NCI-H2107 (cell line): Measurements from ENCODE around the gene TBC1D22B.
"Not testable (repeated sequence)": the region's sequence is repeated elsewhere in the genome, so short reads cannot be mapped to it uniquely, and the experiment has no call there.

Experiments used
- DNase-seq: peaks from one replicate; lab custom pipeline; 2025; lab: John Stamatoyannopoulos, UW

Gene TBC1D22B

GRCh38 chr6:37303891-37304503 lies 46.4 kb downstream of the TBC1D22B start:
- no peak for DNase-seq

- DNase-seq: no peak
Measured at GRCh38 chr6:37304766-37305165, 47.2 kb downstream of the TBC1D22B start.

DNA sequence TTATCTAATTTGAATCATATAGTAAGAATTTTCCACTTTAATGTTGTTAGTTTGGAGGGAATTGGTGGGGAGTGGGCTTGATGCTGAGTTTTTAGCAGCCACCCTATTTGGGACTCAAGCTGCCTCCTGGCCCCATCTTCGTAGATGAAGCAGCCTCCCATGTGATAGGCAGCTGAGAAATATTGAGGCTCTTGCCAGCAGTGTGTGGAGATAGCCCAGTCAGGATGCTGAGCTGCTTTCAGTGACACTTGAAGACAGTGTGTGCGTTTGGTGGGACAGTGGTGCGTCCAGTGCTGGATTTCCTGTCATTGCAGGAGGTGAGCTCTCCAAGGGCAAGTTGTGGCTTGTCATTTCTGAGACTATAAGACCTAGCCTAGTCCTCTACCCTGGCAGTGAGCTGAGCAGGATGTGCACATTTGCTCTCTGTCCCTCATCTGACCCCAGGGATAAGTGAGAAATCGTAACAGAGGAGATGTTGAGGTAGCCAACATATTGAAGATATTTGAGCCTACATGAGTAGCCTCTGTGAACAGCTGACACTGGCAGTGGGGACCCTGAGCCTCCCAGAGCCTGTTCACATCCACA lies 48.4 kb downstream of the TBC1D22B start:
- DNase-seq: no peak

- no peak for DNase-seq
Measured at GRCh38 chr6:37306624-37307222, 49.2 kb downstream of the TBC1D22B start.

DNA sequence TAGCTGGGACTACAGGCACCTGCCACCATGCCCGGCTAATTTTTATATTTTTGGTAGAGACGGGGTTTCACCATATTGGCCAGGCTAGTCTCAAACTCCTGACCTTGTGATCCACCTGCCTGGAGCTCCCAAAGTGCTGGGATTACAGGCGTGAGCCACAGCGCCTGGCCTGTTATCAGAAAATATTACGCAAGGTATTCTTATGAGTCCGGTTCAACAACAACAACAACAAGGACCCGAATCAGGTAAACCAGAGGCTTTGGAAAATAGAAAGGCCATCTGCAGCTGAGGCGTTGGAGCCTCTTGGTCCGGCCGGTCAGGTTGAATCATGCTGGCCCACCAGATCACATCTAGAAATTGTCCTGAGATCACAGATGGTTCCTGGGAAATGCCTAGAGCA lies 49.9 kb downstream of the TBC1D22B start:
- not testable (repeated sequence) for DNase-seq

GRCh38 chr6:37308069-37308815 lies 50.7 kb downstream of the TBC1D22B start:
- peak; percentile 75 for DNase-seq

GRCh38 chr6:37309046-37309445 lies 51.5 kb downstream of the TBC1D22B start:
- DNase-seq: no peak

DNA sequence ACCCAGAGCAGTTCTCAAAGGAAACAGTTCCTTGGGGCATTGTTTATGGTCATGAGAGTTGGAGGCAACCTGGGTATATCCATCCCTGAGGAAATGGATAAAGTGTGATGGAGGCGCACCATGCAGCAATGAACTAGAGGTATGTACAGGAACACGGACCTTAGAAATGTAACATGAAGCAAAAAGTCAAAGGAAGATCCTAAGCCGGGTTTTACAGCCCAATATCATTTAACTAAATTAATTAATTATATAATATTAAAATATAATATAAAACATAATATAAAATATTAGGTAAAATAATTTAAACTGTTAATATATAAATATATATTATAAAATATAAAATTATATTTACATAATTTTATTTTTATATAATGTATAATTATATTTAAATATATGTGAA lies 52.1 kb downstream of the TBC1D22B start:
- DNase-seq: no peak

DNA sequence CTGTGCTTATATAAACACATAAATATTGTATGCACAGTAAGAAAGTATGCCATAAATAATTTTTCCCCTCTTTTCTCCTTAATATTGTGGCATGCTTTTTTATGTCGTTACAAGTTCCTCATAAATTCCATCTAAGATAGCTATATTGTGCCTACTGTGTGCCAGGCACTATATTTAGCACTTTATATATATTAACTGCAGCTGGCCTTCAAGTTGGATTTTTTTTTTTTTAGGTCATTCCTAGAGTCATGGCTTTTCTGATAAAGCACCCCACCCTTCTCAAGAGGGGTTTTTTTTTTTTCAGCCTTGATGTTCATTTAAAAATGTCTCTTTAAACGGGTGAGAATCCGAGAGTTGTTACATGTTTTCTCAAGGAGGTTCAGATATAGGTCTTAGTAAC lies 53.4 kb downstream of the TBC1D22B start:
- no peak for DNase-seq

GRCh38 chr6:37311741-37312473 lies 54.3 kb downstream of the TBC1D22B start:
- no peak for DNase-seq

- DNase-seq: no peak
Measured at GRCh38 chr6:37313723-37314486, 56.3 kb downstream of the TBC1D22B start.

DNA sequence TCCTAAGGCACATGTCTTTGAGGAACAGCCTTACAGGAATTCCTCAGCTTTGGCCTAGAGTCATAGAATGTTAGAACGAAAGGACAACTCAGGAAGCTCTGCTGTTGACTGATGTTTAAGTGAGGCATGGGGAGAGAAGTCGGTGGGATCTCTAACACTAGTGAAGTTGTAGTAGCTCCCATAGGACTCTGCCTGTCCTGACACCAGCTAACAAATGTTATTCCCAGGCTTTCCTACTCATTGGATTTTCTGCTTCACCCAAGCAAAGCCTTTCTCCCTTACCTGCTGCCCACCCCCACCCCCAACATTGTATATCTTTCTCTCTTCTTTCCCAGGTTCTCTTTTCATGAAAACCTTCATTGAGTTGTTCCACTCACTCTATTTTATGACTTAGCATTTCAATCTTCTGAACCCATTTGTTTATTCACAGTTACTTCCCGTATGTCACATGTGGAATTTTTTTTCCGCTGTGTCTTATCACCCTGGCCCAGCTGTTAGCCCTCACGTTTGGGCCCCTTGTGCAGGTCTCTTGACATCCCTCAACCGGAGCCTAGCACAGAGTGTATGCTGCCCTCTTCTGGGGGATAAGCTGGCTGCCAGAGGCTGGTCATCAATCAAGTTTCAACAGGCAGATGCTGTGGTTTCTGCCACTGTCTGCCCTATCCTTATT lies 57.0 kb downstream of the TBC1D22B start:
- no peak for DNase-seq

DNA sequence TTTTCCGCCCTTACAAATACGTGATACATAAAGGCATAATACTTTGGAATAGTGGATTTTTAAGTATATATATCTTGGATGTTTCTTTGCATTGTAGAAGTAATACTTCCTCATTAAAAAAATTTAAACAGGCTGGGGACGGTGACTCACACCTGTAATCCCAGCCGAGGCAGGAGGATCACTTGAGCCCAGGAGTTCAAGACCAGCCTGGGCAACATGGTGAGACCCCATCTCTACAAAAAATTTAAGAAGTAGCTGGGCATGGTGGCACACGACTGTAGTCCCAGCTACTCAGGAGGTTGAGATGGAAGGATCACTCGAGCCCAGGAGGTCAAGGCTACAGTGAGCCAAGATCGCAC lies 57.6 kb downstream of the TBC1D22B start:
- DNase-seq: no peak

DNA sequence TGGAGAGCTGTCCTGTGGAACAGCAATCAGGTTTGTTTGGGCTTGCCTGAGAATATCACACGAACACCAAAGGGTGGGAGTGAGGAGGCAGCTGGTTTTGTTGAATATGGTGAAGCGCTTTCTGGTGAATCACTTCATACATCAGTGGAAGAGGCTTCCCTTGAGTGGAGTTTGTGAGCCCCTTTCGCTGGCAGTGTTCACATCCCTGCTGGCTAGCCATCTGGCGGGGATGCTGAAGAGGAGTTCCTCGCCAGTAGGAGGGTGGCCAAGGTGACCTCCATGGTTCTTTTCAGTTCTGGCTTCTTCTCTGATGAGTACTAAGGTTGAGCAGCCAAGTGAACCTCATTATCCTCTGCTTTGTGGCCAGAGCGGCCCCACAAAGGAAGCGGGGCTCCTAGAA lies 58.5 kb downstream of the TBC1D22B start:
- no peak for DNase-seq

GRCh38 chr6:37317312-37318038 lies 59.9 kb downstream of the TBC1D22B start:
- no peak for DNase-seq

GRCh38 chr6:37319156-37319555 lies 61.6 kb downstream of the TBC1D22B start:
- no peak for DNase-seq

DNA sequence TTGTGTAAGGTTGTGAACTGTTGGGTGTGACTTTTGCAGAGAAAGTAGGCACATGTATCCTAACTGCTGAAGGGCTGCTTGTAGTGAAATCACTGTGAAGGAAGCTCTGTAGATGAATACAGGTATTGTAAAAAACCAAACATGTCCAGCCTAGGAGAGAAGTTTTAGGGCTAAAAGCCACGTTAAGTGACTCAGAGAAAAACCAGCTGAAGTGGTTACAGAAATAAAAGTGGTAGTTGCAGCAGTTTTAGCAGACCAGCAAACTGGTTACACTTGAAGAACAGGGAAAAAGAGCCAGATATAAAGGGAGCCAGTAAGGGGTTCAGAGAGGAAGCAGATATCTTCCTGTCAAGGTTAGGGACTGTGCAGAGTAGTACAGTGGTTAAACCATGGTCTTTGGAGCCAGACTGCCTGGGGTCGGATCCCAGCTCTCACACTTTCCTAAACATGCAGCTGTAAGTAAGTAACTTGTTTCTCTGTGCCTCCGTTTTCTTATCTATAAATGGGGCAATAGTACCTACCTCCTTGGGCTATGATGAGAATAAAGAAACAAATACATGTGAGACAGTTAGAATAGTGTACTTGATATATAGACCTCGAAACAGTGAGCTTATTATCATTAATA lies 62.4 kb downstream of the TBC1D22B start:
- no peak for DNase-seq

GRCh38 chr6:37320646-37321045 lies 63.1 kb downstream of the TBC1D22B start:
- DNase-seq: no peak

DNA sequence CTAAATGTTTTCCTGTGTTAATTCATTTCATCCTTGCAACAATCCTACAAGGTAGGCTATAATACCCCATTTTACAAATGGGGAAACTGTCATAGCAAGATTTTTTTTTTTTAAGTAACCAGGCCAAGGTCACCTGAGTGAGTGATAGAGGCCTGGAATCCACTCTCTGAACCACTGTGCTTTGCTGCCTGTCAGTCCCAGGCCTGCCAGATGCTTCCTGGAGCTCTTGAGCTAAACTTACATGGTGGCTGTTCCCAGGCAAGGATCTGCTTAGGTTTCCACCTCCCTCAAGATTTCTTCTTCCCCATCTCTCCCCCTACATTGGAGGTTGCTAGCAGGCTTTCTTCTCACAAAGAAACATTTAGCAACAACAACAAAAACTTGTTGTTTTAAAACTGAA lies 63.5 kb downstream of the TBC1D22B start:
- no peak for DNase-seq
